Measurements from ENCODE around the gene ALG2. TPM values are rescaled to one million over a fixed set of nuclear protein-coding genes. Genes with fewer than 3 reads are reported as not detected.

The ALG2 gene
- total RNA-seq, 1 experiment from 2014 or later = 30.1 TPM

DNA sequence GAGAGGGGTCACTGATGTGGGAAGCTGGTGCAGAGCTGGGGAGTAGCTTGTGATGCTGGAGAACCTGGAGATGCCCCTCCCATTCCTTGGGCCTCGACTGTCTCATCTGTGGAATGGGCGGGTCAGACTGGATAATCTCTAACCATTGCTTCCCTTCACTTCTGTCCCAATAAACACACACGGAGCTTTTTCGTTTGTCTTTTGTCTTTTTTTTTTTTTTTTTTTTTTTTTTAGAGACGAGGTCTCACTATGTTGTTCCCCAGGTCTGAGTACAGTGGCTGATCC lies 36.5 kb downstream of the ALG2 start:
- no TSS peak for BruUV-seq (replicated peaks)
- intact Hi-C loops (cut with micrococcal nuclease; ENCODE audit: unreplicated experiment) = loop anchor here (2.0 to 10.0 kb wide), 7 partner anchors 80 to 1412 kb away; partner anchors contain the start of gene NR4A3
- Histone ChIP-seq H3K9me3 (ENCODE audit: low read depth, low read length, poor library complexity, severe bottlenecking) (no peaks in the 10 kb centered on the region), H3K36me3 (ENCODE audit: insufficient read depth, low read length, poor library complexity, severe bottlenecking) (no peaks in the 10 kb centered on the region), H3K27me3 (replicated peaks; ENCODE audit: insufficient read depth, low read depth, low read length, poor library complexity) (no peaks in the 10 kb centered on the region), H3K4me3 (ENCODE audit: low read depth, low read length, poor library complexity, severe bottlenecking) (no peak overlapping the region), H3K27ac (ENCODE audit: low read depth, low read length, poor library complexity, severe bottlenecking) (no peak overlapping the region), H3K4me1 (ENCODE audit: insufficient read depth, low read length, poor library complexity, severe bottlenecking) (peaks cover 15% of the 10 kb centered on the region)
- TF ChIP-seq EZH2 (IDR thresholded peaks at IDR 0.05; ENCODE audit: borderline replicate concordance, low read depth, low read length, poor library complexity, severe bottlenecking) = no peak
- TF ChIP-seq, protein P1, sequence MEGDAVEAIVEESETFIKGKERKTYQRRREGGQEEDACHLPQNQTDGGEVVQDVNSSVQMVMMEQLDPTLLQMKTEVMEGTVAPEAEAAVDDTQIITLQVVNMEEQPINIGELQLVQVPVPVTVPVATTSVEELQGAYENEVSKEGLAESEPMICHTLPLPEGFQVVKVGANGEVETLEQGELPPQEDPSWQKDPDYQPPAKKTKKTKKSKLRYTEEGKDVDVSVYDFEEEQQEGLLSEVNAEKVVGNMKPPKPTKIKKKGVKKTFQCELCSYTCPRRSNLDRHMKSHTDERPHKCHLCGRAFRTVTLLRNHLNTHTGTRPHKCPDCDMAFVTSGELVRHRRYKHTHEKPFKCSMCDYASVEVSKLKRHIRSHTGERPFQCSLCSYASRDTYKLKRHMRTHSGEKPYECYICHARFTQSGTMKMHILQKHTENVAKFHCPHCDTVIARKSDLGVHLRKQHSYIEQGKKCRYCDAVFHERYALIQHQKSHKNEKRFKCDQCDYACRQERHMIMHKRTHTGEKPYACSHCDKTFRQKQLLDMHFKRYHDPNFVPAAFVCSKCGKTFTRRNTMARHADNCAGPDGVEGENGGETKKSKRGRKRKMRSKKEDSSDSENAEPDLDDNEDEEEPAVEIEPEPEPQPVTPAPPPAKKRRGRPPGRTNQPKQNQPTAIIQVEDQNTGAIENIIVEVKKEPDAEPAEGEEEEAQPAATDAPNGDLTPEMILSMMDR (conservative IDR thresholded peaks at IDR 0.05; ENCODE audit: low read depth, low read length) = no peak
- CTCF ChIA-PET = interaction anchor here (0.6 to 1.1 kb wide), 3 partner anchors 81 to 1417 kb away, joined by 3 to 12 read pairs (median 3); no protein-coding TSS in a partner anchor
- no peak for DNase-seq (ENCODE audit: low spot score)
- POLR2A ChIA-PET (ENCODE audit: low non-redundant PET) = no interaction called here

DNA sequence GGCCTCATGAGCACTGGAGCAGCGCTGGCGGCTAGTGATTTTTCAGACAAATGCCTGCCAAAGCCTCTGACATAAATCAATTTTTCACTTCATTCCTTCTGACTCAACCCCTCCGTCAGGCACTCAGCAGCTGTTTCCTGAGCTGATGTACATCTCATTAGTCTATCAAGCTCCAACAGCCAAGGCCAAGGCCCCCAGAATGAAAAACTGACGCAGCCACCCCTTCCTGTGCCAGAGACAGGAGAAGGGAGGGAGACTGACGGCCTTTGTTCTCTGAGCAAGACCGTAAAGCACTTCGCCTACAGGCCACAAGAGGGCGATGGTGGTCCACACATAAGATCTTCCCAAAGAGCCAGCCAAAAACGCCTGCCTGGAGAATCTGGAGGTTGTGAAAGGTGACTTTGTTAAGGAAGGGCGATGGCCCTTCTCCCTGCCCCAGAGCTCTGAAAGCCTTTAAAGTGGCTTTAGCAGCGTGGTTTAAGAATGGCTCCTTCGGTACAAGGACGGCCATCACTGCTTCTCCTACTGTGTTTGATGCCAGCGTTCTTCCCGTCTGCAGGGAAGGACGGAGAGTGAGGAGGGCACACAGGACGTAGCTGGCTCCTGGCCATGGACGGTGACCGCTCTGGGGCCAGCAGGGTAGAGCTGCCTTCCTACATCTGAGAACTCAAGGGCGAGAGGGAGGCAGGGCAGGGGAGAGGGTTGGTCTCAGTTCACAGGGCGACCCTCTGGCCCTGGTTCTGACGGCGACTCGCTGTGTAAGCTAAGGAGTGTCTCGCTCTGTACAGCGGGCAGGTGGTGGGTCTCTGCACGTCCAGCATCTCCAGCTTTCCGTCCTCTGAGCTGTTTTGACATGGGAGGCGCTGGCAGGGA lies 37.0 kb downstream of the ALG2 start:
- no peaks in the 10 kb centered on the region for H3K27me3 ChIP-seq (replicated peaks; ENCODE audit: insufficient read depth, low read depth, low read length, poor library complexity)
- no TSS peak for BruUV-seq (replicated peaks)
- ChIA-PET CTCF (interaction anchor here (0.6 to 1.1 kb wide), 4 partner anchors 14 to 1418 kb away, joined by 3 to 12 read pairs (median 3); no protein-coding TSS in a partner anchor), POLR2A (ENCODE audit: low non-redundant PET) (no interaction called here)
- DNase-seq (ENCODE audit: low spot score) = peak; percentile 95
- intact Hi-C loops (cut with micrococcal nuclease; ENCODE audit: unreplicated experiment) = loop anchor here (1.0 to 10.0 kb wide), 9 partner anchors 47 to 1413 kb away; partner anchors contain the start of gene NR4A3
- no peaks in the 10 kb centered on the region for H3K9me3 ChIP-seq (ENCODE audit: low read depth, low read length, poor library complexity, severe bottlenecking)
- H3K4me1 ChIP-seq (ENCODE audit: insufficient read depth, low read length, poor library complexity, severe bottlenecking) = peaks cover 15% of the 10 kb centered on the region
- H3K36me3 ChIP-seq (ENCODE audit: insufficient read depth, low read length, poor library complexity, severe bottlenecking) = no peaks in the 10 kb centered on the region
- no peak overlapping the region for H3K27ac ChIP-seq (ENCODE audit: low read depth, low read length, poor library complexity, severe bottlenecking)
- TF ChIP-seq, protein P1 (conservative IDR thresholded peaks at IDR 0.05; ENCODE audit: low read depth, low read length) = peak; percentile 94
- TF ChIP-seq EZH2 (IDR thresholded peaks at IDR 0.05; ENCODE audit: borderline replicate concordance, low read depth, low read length, poor library complexity, severe bottlenecking) = no peak
- H3K4me3 ChIP-seq (ENCODE audit: low read depth, low read length, poor library complexity, severe bottlenecking) = no peak overlapping the region

DNA sequence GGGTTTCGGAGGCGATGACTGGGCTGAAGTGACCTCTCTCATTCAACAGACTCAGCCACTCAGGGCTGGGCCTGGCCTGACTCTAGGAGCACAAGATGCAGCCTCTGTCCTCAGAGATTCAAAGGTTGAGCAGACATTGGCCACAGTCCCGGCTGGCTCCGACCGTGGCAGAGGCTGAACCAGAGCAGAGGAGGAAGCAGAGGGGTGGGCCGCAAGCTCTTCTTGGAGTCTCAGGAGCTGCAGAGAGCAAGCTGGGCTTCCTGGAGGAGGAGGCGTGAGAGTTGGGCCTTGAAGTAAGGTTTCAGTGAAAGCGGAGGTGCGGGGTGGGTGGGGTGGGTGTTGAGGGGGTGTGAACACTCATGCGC lies 37.6 kb downstream of the ALG2 start:
- TF ChIP-seq, protein P1 (conservative IDR thresholded peaks at IDR 0.05; ENCODE audit: low read depth, low read length) = no peak
- no peak for TF ChIP-seq EZH2 (IDR thresholded peaks at IDR 0.05; ENCODE audit: borderline replicate concordance, low read depth, low read length, poor library complexity, severe bottlenecking)
- no peak for DNase-seq (ENCODE audit: low spot score)
- intact Hi-C loops (cut with micrococcal nuclease; ENCODE audit: unreplicated experiment) = loop anchor here (1.0 to 10.0 kb wide), 7 partner anchors 47 to 1139 kb away; partner anchors contain the start of gene NR4A3
- Histone ChIP-seq H3K9me3 (ENCODE audit: low read depth, low read length, poor library complexity, severe bottlenecking) (no peaks in the 10 kb centered on the region), H3K36me3 (ENCODE audit: insufficient read depth, low read length, poor library complexity, severe bottlenecking) (no peaks in the 10 kb centered on the region), H3K27ac (ENCODE audit: low read depth, low read length, poor library complexity, severe bottlenecking) (no peak overlapping the region), H3K27me3 (replicated peaks; ENCODE audit: insufficient read depth, low read depth, low read length, poor library complexity) (no peaks in the 10 kb centered on the region), H3K4me3 (ENCODE audit: low read depth, low read length, poor library complexity, severe bottlenecking) (no peak overlapping the region), H3K4me1 (ENCODE audit: insufficient read depth, low read length, poor library complexity, severe bottlenecking) (peaks cover 15% of the 10 kb centered on the region)
- BruUV-seq (replicated peaks) = no TSS peak
- ChIA-PET CTCF (interaction anchor here (0.6 kb wide), 2 partner anchors 13 to 502 kb away, joined by 3 to 7 read pairs; no protein-coding TSS in a partner anchor), POLR2A (ENCODE audit: low non-redundant PET) (no interaction called here)
